RPMI7951 (cell line): ENCODE measurements around the gene PRAMEF11. TPM values are rescaled to one million over a fixed set of nuclear protein-coding genes. Genes with fewer than 3 reads are reported as not detected.
"Not testable (repeated sequence)": the region's sequence is repeated elsewhere in the genome, so short reads cannot be mapped to it uniquely, and the experiment has no call there.

Experiments
- DNase-seq: peaks from one replicate; pipeline ENCODE4 v3.0.0-alpha.2; 2012; ENCODE audit warnings: low read depth
- total RNA-seq: library from RNA; depleted of rRNA; stranded (reverse); fragments of >200 nt; shearing (Covaris generic); gene quantifications from 2 replicates; pipeline ENCODE4 v1.2.3, GENCODE V29; 2014; rRNA removed

Gene PRAMEF11
- total RNA-seq = not detected in 2 replicates

GRCh38 chr1:12831310-12831709 is at the start of gene PRAMEF11:
Gene PRAMEF11 (minus strand): TSS chr1:12831410. CDS start chr1:12828789, 2,621 bp downstream.
- DNase-seq = not testable (repeated sequence)

- not testable (repeated sequence) for DNase-seq
These were observed 47.2 kb upstream of the PRAMEF11 start for GRCh38 chr1:12878453-12878852.

GRCh38 chr1:12863131-12863880 is 32.1 kb upstream of the PRAMEF11 start:
- DNase-seq = not testable (repeated sequence)

GRCh38 chr1:12856786-12857185 is 25.6 kb upstream of the PRAMEF11 start, which contains the start of gene PRAMEF2:
Gene PRAMEF2 (plus strand): TSS chr1:12857086. CDS start chr1:12859010, 1,924 bp downstream.
- not testable (repeated sequence) for DNase-seq

- peak; percentile 37 for DNase-seq
These were observed 20.6 kb upstream of the PRAMEF11 start for GRCh38 chr1:12851779-12852178.

- DNase-seq = not testable (repeated sequence)
These were observed 17.4 kb upstream of the PRAMEF11 start, which contains the start of gene HNRNPCL1 for GRCh38 chr1:12848620-12849019. Gene HNRNPCL1 (minus strand): TSS chr1:12848720. CDS start chr1:12848289, 431 bp downstream.

- not testable (repeated sequence) for DNase-seq
These were observed 2.0 kb upstream of the PRAMEF11 start for GRCh38 chr1:12833251-12833650.

GRCh38 chr1:12819061-12819460 is 12.1 kb downstream of the PRAMEF11 start:
- not testable (repeated sequence) for DNase-seq

GRCh38 chr1:12811409-12811784 is 19.8 kb downstream of the PRAMEF11 start:
- DNase-seq = no peak

GRCh38 chr1:12810691-12811408 is 20.4 kb downstream of the PRAMEF11 start:
- peak; percentile 18 for DNase-seq

- DNase-seq = no peak
These were observed 21.3 kb downstream of the PRAMEF11 start for GRCh38 chr1:12809933-12810332.

GRCh38 chr1:12799730-12800129 is 31.5 kb downstream of the PRAMEF11 start:
- DNase-seq = no peak

GRCh38 chr1:12798911-12799310 is 32.3 kb downstream of the PRAMEF11 start:
- DNase-seq = no peak

- not testable (repeated sequence) for DNase-seq
These were observed 40.1 kb downstream of the PRAMEF11 start, which contains the start of gene PRAMEF1 for GRCh38 chr1:12791097-12791496. Gene PRAMEF1 (plus strand): TSS chr1:12791397. CDS start chr1:12793228, 1,831 bp downstream.

GRCh38 chr1:12784729-12785128 is 46.5 kb downstream of the PRAMEF11 start:
- not testable (repeated sequence) for DNase-seq

GRCh38 chr1:12783783-12784182 is 47.4 kb downstream of the PRAMEF11 start:
- not testable (repeated sequence) for DNase-seq

GRCh38 chr1:12781488-12781887 is 49.7 kb downstream of the PRAMEF11 start:
- DNase-seq = not testable (repeated sequence)

- DNase-seq = no peak
These were observed 52.3 kb downstream of the PRAMEF11 start for GRCh38 chr1:12778907-12779306.

- no peak for DNase-seq
These were observed 53.1 kb downstream of the PRAMEF11 start for GRCh38 chr1:12778061-12778460.

- no peak for DNase-seq
These were observed 54.2 kb downstream of the PRAMEF11 start for GRCh38 chr1:12776801-12777557.

GRCh38 chr1:12775443-12775842 is 55.8 kb downstream of the PRAMEF11 start:
- no peak for DNase-seq
